ENCODE results near the gene PHLDB1.

The PHLDB1 gene

DNA sequence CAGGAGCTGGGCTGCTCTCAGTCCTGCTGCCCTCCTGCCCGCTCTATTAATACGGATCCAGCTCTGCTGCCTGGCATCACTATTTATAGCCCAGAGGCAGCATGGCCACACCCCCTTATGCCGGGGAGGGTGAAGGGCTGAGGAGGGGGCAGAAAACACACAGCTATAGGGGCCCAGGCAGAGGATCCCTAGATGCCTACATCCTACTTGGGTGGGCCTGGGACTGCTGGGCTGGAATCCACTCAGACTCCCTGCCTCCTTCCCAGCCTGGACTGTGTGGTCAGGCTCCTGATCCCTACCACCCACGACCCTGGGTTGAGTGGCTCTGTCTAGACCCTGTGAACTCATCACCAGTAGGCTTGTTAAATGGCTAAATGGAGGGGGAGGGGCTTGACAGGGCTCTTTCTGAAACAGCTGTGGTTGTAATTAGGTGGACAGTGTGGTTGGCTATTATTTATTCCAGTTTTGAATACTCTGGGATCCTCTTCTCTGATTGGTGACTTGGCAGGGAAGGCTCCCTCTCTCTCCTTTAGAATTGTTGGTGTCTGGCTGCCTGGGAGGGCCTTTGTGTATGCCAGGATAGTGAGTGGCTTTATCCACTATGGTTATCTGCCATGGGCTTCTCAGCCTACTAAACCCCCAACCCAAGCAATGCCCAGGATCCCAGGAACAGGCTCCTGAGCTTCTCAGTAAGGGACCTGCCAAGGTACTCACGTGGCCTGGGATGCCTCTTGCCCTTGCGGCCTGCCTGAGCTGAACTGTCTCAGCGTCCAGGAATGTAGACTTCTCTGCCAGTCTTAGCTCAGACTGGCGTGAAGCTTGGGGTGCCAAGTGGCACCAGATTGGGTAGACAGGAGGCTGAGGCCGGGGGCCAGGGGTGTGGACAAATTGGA is 15.2 kb downstream of the PHLDB1 start:
- DNase-seq (ENCODE audit: low spot score), result peak; percentile 77

DNA sequence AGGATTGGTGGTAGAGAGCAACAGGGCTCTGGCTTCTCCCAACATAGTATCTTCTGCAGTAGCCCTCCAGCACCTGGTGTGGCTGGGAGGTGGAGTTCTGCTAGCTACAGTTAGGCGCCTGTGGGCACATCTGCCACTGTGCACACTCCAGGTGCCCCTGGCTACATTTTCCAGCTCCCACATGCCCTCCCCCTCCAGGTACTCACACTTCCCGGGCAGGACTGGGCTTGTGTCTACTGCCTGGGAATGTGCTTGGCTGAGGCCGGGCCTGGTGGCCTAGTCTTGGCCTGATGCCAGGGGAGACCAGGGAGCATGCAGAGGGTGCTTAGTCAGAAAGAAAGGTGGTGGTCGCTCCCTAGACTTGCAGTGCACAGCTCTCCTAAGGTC is 15.8 kb downstream of the PHLDB1 start:
- no peak for DNase-seq (ENCODE audit: low spot score)

DNA sequence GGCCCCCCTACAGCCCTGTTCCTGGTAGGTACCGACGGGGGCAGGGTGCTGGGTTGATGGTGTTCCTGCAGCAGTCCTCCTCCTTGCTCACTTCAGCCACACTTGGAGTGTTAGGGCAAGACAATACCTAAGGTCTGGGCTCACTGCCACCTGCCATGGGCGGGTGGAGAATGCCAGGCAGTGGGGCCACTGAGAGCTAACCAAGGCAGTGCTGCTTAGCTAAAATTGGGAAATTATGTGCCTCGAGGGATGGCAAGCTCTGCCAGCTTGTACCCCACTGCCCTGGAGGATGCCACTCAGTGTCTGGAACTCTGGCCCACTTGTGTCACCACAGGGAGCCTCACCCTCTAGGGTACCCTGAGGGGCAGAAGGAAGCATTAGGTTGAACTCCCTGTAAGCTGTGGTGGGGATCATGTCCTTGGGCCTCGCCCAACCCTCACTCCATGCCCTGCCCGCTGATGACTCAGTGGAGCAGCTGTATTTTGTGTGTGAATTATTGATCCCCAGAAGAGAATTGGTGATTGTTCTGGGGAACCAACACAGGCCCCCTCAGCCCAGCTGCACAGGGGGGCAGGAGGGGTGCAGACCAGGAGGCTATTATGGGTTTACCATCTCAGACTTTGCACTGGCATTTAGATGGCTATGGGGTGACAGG is 17.7 kb downstream of the PHLDB1 start:
- DNase-seq (ENCODE audit: low spot score), result no peak

GRCh38 chr11:118625976-118626375 is 18.6 kb downstream of the PHLDB1 start:
- DNase-seq (ENCODE audit: low spot score), result no peak

- DNase-seq (ENCODE audit: low spot score), result no peak
Measured at GRCh38 chr11:118627566-118627965, 20.2 kb downstream of the PHLDB1 start.

GRCh38 chr11:118628031-118628430 is 20.6 kb downstream of the PHLDB1 start:
- DNase-seq (ENCODE audit: low spot score), result no peak

DNA sequence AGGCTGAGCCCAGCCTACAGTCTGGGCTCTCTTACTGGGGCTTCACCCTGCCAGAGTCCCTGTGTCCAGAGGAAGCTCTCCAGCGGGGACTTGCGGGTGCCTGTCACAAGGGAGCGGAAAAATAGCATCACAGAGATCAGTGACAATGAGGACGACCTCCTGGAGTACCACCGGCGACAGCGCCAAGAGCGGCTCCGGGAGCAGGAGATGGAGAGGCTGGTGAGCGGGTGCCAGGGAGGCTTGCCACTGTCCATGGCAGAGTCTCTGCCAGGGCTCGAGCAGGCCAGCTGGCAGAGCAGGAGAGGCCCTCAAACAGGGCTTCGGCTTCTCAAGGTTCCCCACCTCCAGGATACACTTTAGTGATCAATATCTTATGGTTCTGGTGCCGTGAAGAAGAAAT is 21.0 kb downstream of the PHLDB1 start:
- no peak for DNase-seq (ENCODE audit: low spot score)

- no peak for DNase-seq (ENCODE audit: low spot score)
Measured at GRCh38 chr11:118628861-118629549, 21.6 kb downstream of the PHLDB1 start.

- no peak for DNase-seq (ENCODE audit: low spot score)
Measured at GRCh38 chr11:118629761-118630661, 22.6 kb downstream of the PHLDB1 start.

DNA sequence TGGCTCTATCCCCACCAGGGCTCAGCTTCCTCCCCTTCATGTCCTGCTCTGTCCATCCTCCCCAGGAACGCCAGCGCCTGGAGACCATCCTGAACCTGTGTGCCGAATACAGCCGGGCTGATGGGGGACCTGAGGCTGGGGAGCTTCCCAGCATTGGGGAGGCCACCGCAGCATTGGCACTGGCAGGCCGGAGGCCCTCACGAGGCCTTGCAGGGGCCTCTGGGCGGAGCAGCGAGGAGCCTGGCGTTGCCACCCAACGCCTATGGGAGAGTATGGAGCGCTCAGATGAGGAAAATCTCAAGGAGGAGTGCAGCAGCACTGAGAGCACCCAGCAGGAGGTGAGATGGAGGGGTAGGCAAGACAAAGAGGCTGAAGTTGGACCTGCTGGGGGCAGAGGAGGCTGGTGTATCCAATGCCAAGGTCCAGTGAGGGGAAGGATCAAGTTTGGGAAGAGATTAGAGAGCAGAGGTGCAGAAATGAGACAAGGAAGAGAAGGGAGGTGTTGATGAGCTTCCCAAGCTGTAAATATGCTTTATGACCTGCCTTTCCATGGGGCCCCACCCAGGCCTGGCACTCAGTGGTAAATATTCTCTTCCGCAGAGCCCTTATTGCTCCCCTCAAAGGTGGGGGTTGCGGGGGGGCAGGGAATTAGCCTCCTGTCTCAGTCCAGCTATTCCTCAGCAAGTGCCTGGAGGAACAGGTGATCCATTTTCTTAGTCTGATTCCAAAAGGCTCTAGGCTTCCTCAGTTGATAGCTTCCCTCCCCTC is 23.9 kb downstream of the PHLDB1 start:
- no peak for DNase-seq (ENCODE audit: low spot score)

- DNase-seq (ENCODE audit: low spot score), result no peak
Measured at GRCh38 chr11:118632577-118633318, 25.3 kb downstream of the PHLDB1 start.

DNA sequence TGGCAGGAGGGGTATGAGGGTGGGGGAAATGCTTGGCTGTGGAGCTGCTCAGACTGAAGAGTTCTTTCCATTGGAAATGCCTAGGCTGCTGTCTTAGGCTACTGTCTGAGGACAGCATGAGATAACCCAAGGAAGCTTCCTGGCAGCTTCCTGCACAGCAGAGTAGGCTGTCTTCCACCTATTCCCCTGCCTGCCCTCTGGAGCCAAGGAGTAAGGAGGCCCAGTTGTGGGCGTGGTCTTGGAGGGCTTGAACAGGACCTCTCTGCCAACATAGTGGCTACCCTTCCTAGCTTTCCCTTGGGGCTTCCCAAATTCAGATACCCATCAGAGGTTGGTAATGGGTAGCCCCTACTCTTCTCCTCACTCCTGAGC is 25.9 kb downstream of the PHLDB1 start:
- DNase-seq (ENCODE audit: low spot score), result no peak

DNA sequence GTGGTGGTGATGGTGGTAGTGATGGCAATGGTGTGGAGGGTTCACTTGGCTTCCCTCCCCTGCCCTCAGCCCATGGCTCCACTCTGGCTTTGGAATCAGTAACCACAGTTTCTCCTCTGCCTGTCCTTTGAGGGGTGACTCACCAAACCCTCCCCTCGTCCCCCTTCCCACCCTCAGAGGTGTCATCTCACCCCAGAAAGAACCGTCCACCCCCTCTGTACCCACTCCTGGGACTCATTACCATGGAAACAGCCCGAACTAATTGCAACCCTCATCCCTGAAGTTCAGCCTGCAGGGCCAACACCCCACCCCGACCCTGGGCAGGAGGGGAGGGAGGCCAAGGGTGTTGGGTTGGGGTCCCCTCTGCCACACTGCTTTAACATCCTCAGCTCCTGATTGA is 26.6 kb downstream of the PHLDB1 start:
- DNase-seq (ENCODE audit: low spot score), result peak; percentile 68

DNA sequence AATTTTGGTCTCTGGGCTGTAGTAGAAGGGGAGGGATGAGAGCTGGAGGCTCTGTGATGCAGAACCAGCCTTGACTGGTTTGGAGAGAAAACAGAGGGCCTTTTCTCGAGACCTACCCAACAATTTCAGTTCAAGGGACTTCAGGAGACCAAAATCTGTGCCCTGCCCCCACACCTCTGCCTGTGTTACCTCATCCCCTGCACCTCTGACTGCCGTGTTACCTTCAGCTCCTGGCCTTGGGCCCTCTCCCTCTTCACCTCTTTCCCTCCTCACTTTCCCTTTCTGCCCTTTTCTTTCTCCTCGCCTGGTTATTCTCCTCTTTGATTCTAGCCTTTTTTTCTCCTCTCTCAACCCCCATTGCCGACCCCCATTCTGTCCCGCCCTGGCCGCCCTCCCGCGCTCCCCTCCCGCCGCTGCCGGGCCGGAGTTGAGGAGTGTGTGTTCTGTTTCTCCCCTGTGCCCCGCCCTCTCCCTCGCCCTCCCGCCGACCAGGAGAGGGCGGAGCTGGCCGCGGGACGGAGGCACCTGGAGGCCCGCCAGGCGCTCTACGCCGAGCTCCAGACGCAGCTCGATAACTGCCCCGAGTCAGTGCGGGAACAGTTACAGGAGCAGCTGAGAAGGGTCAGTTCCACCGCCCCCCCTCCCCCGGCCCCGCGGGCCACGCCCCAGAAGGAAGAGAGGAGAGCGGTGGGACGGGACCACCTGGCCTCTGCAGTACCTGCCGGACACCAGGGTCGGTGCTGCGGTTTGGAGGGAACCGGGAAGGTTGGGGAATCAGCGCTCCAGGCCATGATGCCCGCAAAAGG is 27.2 kb downstream of the PHLDB1 start:
- DNase-seq (ENCODE audit: low spot score), result peak; percentile 62

DNA sequence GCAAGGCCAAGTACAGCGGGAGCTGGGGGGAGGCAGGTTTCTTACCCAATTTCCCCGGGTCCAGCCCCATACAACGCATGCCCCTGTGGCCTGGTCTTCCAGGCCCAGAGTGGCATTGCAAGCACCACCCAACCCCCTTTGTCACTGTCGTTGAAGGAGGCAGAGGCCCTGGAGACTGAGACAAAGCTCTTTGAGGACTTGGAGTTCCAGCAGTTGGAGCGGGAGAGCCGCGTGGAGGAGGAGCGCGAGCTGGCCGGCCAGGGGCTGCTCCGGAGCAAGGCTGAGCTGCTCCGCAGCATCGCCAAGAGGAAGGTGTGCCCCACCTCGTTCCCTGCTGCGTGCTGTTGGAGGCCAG is 27.8 kb downstream of the PHLDB1 start:
- no peak for DNase-seq (ENCODE audit: low spot score)

DNA sequence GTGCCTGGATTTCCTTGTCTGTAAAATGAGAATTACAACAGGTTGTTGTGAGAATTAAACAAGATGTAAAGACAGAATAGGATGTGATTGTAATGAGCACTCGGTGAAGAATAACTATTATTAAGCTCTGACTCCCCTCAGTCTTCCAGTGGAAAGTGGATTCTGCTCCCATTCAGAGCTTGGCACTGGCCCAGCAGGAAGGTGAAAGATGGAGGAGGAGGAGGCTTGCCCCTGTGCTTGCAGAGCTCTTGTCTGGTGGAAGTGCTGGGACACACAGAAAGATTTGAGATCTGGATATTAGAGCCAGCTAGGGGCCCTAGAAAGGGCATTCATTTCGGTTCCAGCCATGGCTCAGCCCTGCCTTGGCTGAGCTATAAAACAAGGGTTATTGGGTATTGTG is 28.2 kb downstream of the PHLDB1 start:
- no peak for DNase-seq (ENCODE audit: low spot score)

DNA sequence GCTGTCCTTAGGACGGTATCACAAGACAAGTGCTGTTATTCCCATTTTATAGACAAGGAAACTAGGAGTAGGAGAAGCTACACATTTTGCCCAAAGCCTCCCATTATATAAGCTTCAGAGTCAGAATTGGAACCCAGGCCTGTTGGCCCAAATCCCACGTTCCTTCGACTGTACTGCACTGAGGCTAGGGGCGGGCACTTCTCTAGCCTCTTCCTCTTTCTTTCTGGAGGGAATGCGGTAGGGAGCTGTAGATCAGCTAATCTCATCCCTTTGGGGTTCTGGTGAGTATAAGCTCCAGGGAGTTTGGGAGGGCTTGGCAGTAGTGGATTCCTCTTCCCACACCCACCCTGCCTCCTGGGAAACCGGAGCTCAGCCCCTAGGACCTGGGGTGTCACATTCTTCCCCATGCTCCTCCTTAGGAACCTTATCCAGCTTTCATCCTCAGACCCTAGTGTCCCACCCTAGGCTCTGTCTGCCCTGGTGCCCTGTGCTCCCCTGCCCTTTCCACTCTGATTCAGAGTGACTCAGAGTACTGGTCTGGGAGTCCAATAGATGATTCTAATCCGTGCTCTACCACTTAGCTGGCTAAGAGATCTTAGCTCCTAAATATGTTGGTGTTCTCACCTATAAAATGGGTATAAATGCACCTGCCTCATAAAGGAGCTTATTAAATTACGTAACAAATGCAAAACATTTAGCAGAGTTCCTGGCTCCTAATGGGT is 29.3 kb downstream of the PHLDB1 start:
- DNase-seq (ENCODE audit: low spot score), result no peak

DNA sequence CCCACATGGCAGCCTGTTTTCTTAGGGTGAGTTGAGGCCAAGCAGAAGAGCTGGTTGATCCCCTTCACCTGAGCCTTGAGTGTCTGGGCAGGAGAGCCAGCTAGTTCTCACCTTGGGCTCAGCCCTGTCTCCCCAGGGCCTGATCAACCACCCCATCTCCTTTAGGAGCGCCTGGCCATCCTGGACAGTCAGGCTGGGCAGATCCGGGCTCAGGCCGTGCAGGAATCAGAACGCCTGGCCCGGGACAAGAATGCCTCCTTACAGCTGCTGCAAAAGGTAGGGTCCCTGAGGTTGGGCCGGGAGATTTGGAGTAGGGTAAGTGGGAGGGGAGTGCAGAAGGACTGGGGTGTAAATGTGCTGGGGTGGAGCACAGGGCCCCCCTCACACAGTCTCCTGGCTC is 31.3 kb downstream of the PHLDB1 start:
- DNase-seq (ENCODE audit: low spot score), result no peak

DNA sequence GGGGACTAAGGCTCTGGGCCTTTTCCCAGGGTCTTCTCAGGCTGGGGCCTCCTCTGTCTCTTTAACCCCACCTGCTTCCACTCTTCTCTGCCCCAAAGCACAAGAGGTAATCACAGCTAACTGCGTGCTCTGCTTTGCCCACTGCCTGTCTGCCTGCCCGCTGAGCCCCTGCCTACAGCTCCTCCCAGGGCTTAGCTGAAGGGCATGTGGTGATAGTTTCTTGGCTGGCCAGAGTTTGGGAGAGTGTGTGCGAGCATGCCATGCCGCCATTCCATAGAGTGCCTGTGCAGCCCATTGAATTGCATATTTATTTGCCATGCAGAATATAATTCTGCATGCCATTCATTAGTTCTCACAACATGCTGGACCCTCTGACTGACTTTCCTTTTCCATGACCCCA is 32.5 kb downstream of the PHLDB1 start:
- DNase-seq (ENCODE audit: low spot score), result no peak
